ENCODE data around the gene EFNA1. TPM values are rescaled to one million over a fixed set of nuclear protein-coding genes. Genes with fewer than 3 reads are reported as not detected.

Gene EFNA1
- total and polyA plus RNA-seq, 11 donors = 22.8 to 103 (median 37.2) TPM

DNA sequence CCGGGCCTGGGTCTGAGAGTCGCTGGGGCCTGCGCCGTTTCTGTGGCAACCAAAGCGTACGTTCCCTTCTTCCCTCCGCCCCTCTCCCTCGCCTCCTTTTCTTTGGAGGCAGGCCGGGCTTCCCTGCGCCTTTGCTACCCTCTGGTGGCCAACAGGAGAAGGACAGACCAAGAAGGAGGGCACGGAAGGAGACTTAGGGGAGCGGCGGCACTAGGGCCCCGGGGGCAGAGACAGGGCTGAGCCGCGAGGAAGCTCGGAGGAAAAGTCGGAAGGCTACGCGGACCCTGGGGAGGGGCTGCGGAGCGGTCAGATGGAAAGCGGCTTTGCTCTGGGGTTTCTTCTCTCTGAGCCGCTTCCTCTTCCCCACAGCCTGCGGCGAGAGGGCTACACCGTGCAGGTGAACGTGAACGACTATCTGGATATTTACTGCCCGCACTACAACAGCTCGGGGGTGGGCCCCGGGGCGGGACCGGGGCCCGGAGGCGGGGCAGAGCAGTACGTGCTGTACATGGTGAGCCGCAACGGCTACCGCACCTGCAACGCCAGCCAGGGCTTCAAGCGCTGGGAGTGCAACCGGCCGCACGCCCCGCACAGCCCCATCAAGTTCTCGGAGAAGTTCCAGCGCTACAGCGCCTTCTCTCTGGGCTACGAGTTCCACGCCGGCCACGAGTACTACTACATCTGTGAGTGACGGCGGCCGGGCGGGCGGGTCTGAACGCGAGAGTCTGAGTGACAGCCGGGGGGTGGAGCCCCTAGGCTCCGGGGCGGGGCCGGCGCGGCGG lies 42.8 kb upstream of the EFNA1 start:
- Histone ChIP-seq H3K4me1 (peaks cover 9 to 63% (median 44%) of the 10 kb centered on the region in 12 donors), H3K27ac (peak overlapping the region; percentile 65 to 97 (median 88)), H3K36me3 (no peaks in the 10 kb centered on the region), H3K4me3 (peak overlapping the region; percentile 52 to 87 (median 73)), H3K27me3 (peaks cover 38 to 46% (median 45%) of the 10 kb centered on the region in 9 donors), H3K9me3 (no peaks in the 10 kb centered on the region)
- ATAC-seq (peak; percentile 83 to 91 (median 88)), DNase-seq (peak; percentile 92 to 96 (median 93))
- 1 to 2% (median 1%) methylated on average over 37 to 67 of the region's 67 CpGs for WGBS, 4 donors
- intact Hi-C loops (cut with DNase I) = loop anchor here in 9 of 10 donors (1.0 to 10.0 kb wide), 11 partner anchors 22 to 530 kb away; partner anchors contain the start of genes EFNA4 (in 2 of the 9), PYGO2 (in 2 of the 9), PBXIP1 (in 1 of the 9) and UBE2Q1 (in 1 of the 9)
- TF ChIP-seq, protein P1, sequence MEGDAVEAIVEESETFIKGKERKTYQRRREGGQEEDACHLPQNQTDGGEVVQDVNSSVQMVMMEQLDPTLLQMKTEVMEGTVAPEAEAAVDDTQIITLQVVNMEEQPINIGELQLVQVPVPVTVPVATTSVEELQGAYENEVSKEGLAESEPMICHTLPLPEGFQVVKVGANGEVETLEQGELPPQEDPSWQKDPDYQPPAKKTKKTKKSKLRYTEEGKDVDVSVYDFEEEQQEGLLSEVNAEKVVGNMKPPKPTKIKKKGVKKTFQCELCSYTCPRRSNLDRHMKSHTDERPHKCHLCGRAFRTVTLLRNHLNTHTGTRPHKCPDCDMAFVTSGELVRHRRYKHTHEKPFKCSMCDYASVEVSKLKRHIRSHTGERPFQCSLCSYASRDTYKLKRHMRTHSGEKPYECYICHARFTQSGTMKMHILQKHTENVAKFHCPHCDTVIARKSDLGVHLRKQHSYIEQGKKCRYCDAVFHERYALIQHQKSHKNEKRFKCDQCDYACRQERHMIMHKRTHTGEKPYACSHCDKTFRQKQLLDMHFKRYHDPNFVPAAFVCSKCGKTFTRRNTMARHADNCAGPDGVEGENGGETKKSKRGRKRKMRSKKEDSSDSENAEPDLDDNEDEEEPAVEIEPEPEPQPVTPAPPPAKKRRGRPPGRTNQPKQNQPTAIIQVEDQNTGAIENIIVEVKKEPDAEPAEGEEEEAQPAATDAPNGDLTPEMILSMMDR (IDR thresholded peaks at IDR 0.05) = peak; percentile 89 to 98 (median 93)
- TF ChIP-seq POLR2A (IDR thresholded peaks at IDR 0.05) = no peak

DNA sequence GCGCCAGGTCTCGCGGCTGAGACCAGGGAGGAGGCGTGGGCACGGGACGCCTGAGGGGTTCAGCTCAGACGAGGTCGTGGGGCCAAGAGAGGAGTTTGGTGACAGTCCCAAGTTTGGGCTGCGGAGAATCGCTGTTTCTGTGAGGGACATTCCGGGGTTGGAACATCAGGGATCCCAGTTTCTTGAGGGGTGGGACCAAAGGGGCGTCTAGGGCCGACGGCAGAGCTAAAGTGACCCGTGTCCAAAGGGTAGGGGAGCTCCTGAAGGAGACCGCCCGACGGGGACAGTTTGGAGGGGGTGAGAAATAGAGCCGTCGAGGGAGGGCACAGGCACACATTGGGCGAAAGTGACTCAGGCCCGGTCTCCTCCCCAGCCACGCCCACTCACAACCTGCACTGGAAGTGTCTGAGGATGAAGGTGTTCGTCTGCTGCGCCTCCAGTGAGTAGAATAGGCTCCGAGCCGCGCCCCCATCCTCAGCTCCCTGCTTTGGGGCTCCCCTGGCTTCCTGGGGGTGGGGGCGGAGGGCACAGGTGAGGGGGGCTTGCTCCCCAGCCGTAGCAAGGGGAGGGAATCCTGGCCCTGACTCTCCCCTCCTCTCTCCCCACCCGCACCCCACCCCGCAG lies 42.1 kb upstream of the EFNA1 start:
- ATAC-seq (peak in 3 of 4 donors; percentile 18 to 28 (median 24)), DNase-seq (peak in 3 of 5 donors; percentile 68 to 73 (median 70))
- no peaks in the 10 kb centered on the region for H3K9me3 ChIP-seq
- H3K27me3 ChIP-seq = peaks cover 32 to 39% (median 38%) of the 10 kb centered on the region in 9 donors
- H3K27ac ChIP-seq = peak overlapping the region; percentile 65 to 97 (median 88)
- TF ChIP-seq, protein P1 (IDR thresholded peaks at IDR 0.05) = no peak
- no peak for TF ChIP-seq POLR2A (IDR thresholded peaks at IDR 0.05)
- intact Hi-C loops (cut with DNase I) = loop anchor here in 6 of 10 donors (2.0 to 10.0 kb wide), 4 partner anchors 23 to 531 kb away; partner anchors contain the start of genes EFNA4 (in 1 of the 6), PYGO2 (in 1 of the 6) and UBE2Q1 (in 1 of the 6)
- H3K36me3 ChIP-seq = no peaks in the 10 kb centered on the region
- H3K4me3 ChIP-seq = peak overlapping the region; percentile 52 to 87 (median 73)
- peaks cover 2 to 56% (median 37%) of the 10 kb centered on the region in 12 donors for H3K4me1 ChIP-seq
- 1 to 3% (median 2%) methylated on average over 14 to 32 of the region's 32 CpGs for WGBS, 4 donors

DNA sequence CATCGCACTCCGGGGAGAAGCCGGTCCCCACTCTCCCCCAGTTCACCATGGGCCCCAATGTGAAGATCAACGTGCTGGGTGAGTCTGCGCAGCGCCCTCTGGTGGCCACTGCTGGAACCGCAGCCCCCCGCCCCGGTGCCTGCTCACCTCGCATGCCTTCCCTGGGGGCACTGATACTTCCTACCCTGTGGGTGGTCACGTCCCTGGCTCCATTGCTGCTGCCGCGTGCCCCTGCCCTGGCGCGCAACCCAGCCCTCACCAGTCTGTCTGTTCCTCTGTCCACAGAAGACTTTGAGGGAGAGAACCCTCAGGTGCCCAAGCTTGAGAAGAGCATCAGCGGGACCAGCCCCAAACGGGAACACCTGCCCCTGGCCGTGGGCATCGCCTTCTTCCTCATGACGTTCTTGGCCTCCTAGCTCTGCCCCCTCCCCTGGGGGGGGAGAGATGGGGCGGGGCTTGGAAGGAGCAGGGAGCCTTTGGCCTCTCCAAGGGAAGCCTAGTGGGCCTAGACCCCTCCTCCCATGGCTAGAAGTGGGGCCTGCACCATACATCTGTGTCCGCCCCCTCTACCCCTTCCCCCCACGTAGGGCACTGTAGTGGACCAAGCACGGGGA lies 41.4 kb upstream of the EFNA1 start:
- peaks cover 26 to 33% (median 32%) of the 10 kb centered on the region in 9 donors for H3K27me3 ChIP-seq
- DNase-seq = peak; percentile 59 to 82 (median 65)
- peaks cover 2 to 52% (median 32%) of the 10 kb centered on the region in 12 donors for H3K4me1 ChIP-seq
- 20 to 24% (median 22%) methylated on average over 6 to 24 of the region's 24 CpGs for WGBS, 4 donors
- H3K27ac ChIP-seq = peak overlapping the region in 2 of 12 donors; percentile 92 to 97
- TF ChIP-seq POLR2A (IDR thresholded peaks at IDR 0.05) = no peak
- TF ChIP-seq, protein P1 (IDR thresholded peaks at IDR 0.05) = peak; percentile 95 to 99 (median 96)
- peak in 3 of 4 donors; percentile 16 to 28 (median 25) for ATAC-seq
- H3K9me3 ChIP-seq = no peaks in the 10 kb centered on the region
- peak overlapping the region in 10 of 12 donors; percentile 60 to 87 (median 76) for H3K4me3 ChIP-seq
- intact Hi-C loops (cut with DNase I) = loop anchor here in 2 of 10 donors (10.0 kb wide), 2 partner anchors 121 to 531 kb away; partner anchors contain the start of genes PYGO2 (in 1 of the 2) and UBE2Q1 (in 1 of the 2)
- H3K36me3 ChIP-seq = no peaks in the 10 kb centered on the region

All from heart left ventricle (tissue), 16 donors.